Chondrocyte (in vitro differentiated cells): ENCODE measurements around the gene ARSI. TPM values are rescaled to one million over a fixed set of nuclear protein-coding genes. Genes with fewer than 3 reads are reported as not detected.

Experiments
- DNase-seq: peaks from one replicate; pipeline ENCODE4 v3.0.0; 2021; ENCODE audit warnings: mixed read lengths, low spot score
- H3K27ac Mint-ChIP-seq: one replicate; pipeline ENCODE4 v1.8.0; 2021; ENCODE audit warnings: mild to moderate bottlenecking, moderate library complexity, mixed read lengths; ENCODE audit not compliant: unreplicated experiment
- H3K27me3 Mint-ChIP-seq: 2 replicates; pipeline ENCODE4 v1.8.0; 2021; ENCODE audit warnings: low read depth, mixed read lengths
- H3K36me3 Mint-ChIP-seq: 2 replicates; pipeline ENCODE4 v1.8.0; 2021; ENCODE audit warnings: low read depth, mixed read lengths
- H3K4me1 Mint-ChIP-seq: 2 replicates; pipeline ENCODE4 v1.8.0; 2021; ENCODE audit warnings: low read depth, mild to moderate bottlenecking, mixed read lengths
- H3K4me3 Mint-ChIP-seq: one replicate; pipeline ENCODE4 v1.8.0; 2021; ENCODE audit warnings: mild to moderate bottlenecking, moderate library complexity, mixed read lengths; ENCODE audit not compliant: unreplicated experiment
- H3K9me3 Mint-ChIP-seq: 2 replicates; pipeline ENCODE4 v1.8.0; 2021; ENCODE audit warnings: low read depth, mixed read lengths
- long read RNA-seq: library from polyadenylated mRNA; stranded (forward); transcript quantifications from one replicate; pipeline ENCODE4 v2.0.0, GENCODE V29; 2021
- total RNA-seq: library from RNA; stranded (reverse); gene quantifications from 3 replicates; pipeline ENCODE4 v1.2.1, GENCODE V29; 2021
- TF ChIP-seq, protein P1 (sequence below): fragments of 200-600 bp; sonication (generic); IDR thresholded peaks from 2 replicates; pipeline ENCODE4 v1.5.0; 2021; ENCODE audit warnings: antibody characterized with exemption, mild to moderate bottlenecking, moderate library complexity

The ARSI gene
- 1.9 to 2.4 TPM (median 2.4 TPM) in 3 replicates for total RNA-seq
- long read RNA-seq: 0 reads

DNA sequence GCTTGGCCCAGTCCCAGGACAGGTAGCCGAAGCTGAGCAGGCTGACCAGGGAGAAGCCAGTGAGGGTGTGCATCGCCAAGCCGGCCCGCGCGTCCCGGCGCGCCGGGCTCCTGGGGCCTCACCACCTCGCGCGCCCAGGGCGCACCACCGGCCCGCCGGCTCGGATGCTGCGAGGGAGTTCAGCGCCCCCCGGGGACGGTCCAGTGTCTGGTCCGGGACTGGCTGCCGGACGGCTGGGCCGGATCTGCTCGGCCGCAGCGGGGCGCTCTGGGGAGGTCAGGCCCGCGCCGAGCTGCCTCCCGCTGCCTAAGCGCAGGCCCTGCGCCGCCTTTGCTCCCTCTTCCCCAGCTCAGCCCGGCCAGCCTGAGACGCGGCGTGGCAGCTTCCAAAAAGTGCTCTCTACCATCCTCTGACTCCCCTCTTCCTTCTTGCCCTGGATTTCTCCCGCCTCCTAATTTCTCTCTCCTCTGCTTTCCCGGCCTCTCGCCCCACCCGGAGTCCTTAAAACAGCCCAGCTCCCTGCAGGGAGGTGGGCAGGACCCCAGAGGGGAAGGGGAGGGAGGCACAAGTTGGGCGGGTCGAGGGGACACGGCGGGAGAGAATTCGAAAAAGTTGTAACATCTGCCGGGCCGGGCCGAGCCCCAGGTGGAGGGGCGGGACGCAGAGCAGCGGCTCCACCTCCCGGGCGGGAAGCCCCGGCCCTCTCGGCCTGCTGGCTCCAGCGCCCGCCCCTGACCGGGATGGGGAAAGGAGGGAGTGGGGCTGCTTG, at the start of gene ARSI:
Gene ARSI (minus strand): TSS at position 605 of the 769 bp plus-strand sequence. CDS start 532 bp downstream, at position 73.
- TF ChIP-seq, protein P1, sequence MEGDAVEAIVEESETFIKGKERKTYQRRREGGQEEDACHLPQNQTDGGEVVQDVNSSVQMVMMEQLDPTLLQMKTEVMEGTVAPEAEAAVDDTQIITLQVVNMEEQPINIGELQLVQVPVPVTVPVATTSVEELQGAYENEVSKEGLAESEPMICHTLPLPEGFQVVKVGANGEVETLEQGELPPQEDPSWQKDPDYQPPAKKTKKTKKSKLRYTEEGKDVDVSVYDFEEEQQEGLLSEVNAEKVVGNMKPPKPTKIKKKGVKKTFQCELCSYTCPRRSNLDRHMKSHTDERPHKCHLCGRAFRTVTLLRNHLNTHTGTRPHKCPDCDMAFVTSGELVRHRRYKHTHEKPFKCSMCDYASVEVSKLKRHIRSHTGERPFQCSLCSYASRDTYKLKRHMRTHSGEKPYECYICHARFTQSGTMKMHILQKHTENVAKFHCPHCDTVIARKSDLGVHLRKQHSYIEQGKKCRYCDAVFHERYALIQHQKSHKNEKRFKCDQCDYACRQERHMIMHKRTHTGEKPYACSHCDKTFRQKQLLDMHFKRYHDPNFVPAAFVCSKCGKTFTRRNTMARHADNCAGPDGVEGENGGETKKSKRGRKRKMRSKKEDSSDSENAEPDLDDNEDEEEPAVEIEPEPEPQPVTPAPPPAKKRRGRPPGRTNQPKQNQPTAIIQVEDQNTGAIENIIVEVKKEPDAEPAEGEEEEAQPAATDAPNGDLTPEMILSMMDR: peak; percentile 71
- Mint-ChIP-seq H3K4me3 (peak within 1 kb of the TSS; percentile 71), H3K36me3 (no peaks in the 10 kb centered on the region), H3K27me3 (no peaks in the 10 kb centered on the region), H3K4me1 (peaks cover 47% of the 10 kb centered on the region), H3K9me3 (no peaks in the 10 kb centered on the region), H3K27ac (no peak within 1 kb of the TSS)
- peak; percentile 86 for DNase-seq

DNA sequence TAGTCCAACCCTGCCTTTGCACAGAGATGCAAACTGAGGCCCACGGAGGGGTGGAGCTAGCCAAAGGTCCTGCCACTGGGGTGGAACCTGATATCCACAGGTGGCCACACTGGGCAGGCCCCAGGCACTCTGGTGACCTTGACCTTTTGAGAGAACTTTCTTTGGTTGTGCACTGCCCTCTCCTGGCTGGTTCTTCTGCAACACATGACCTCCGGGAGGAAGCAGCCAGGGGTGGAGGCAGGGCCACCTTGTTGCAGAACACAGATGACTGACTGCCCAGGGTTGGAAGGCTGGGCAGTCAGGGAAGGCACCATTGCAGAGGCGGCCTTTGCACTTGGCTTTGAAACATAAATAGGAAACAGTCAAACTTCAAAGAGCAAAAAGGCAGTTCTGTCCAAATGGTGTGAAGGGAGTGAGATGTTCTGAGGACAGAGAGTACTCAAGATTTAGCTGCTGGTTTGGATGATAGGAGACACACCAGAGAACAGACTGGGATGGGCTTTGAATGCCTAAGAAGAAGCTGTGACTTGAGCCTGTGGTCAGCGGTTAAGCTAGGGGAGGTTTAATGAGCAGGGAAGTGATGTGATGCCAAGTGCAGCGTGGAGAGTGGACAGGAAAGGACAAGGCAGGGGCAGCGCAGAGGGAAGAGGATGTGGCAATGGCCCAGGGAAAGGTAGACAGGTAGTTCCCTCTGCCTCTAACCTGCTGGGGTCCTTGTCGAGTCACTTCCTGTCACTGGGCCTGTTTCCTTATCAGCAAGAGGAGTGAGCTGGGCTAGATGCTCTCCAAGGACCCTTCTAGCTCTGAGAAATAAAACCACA, 48.0 kb upstream of the ARSI start:
- Mint-ChIP-seq H3K9me3 (no peaks in the 10 kb centered on the region), H3K27me3 (no peaks in the 10 kb centered on the region), H3K36me3 (no peaks in the 10 kb centered on the region), H3K4me1 (peaks cover 4% of the 10 kb centered on the region), H3K27ac (no peak overlapping the region), H3K4me3 (no peak overlapping the region)
- peak; percentile 62 for DNase-seq
- TF ChIP-seq, protein P1: peak; percentile 84

DNA sequence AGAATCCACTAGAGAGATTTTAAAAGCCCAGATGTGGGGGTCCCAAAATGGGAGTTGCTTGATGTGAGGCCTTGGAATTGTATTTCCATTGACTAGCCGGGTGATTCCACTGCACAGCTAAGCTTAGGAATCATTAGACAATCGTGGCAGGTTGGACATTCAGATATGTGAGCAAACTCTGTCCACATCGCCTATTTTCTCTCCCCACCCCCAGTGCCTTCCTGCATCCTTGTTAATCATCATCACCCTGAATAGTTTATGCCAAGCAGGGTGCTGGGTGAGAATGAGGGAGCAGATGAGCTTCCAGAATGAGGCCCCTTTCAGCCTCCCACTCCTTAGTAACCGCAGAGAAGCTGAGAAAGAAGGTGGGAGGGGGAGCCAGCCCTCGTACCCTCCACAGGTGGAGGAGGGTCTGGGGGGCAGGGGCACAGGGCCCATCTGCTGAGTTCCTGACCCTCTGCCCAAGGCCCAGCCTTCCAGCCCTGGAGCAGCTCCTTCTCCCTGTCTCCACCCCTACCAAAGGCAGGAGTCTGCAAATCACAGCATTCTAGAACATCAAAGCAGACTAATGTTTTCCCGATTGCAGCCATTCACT, 47.1 kb upstream of the ARSI start:
- DNase-seq: peak; percentile 77
- no peaks in the 10 kb centered on the region for H3K36me3 Mint-ChIP-seq
- no peaks in the 10 kb centered on the region for H3K27me3 Mint-ChIP-seq
- H3K27ac Mint-ChIP-seq: no peak overlapping the region
- peaks cover 4% of the 10 kb centered on the region for H3K4me1 Mint-ChIP-seq
- H3K9me3 Mint-ChIP-seq: no peaks in the 10 kb centered on the region
- no peak overlapping the region for H3K4me3 Mint-ChIP-seq
- TF ChIP-seq, protein P1: no peak

DNA sequence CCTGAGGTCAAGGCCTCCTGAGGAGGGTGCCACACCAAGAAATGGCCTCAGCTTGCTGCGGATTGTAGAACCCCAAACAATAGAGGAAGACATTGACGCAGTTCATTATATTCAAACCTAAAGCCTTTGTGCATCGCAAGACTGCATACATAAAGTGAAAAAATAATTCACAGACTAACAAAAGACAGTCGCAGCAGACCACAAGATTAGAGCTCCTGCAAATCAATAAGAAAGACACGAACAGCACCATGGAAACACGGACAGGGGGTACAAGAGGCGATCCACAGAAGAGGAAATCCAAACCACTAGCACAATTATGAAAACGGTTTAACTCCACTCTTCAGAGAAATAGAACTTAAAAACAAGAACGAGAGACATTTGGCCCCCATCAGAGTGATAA, 44.7 kb upstream of the ARSI start:
- TF ChIP-seq, protein P1: no peak
- no peaks in the 10 kb centered on the region for H3K27me3 Mint-ChIP-seq
- DNase-seq: no peak
- peaks cover 4% of the 10 kb centered on the region for H3K4me1 Mint-ChIP-seq
- H3K27ac Mint-ChIP-seq: no peak overlapping the region
- no peak overlapping the region for H3K4me3 Mint-ChIP-seq
- no peaks in the 10 kb centered on the region for H3K9me3 Mint-ChIP-seq
- H3K36me3 Mint-ChIP-seq: no peaks in the 10 kb centered on the region

DNA sequence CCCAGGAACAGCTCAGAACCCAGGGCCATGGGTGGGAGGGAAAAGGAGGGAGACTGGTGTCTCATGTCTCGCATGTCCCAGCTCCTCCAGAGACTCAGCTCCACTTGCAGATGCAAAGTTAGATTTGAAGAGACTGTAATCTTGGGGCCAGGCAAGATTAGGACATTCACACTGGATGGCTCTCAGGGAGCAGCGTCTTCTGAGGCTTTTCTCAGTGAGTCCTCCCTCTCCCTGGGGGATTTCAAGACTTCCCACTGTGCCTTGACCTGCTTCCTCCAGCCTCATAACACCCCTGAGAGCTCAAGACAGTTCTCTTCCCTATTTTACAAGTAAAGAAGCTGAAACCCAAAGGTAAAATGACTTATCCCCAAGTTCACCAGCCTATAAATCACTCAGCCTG, 44.3 kb upstream of the ARSI start:
- DNase-seq: no peak
- Mint-ChIP-seq H3K36me3 (no peaks in the 10 kb centered on the region), H3K27me3 (no peaks in the 10 kb centered on the region), H3K4me3 (no peak overlapping the region), H3K9me3 (no peaks in the 10 kb centered on the region), H3K4me1 (peaks cover 4% of the 10 kb centered on the region), H3K27ac (no peak overlapping the region)
- TF ChIP-seq, protein P1: no peak
